ENCODE data around the gene NUDT21. TPM values are rescaled to one million over a fixed set of nuclear protein-coding genes. Genes with fewer than 3 reads are reported as not detected.

NUDT21 gene
- total and polyA plus RNA-seq, 2 of the 8 experiments (the other 6 are each of a cell fraction or from before 2014, with no cell fraction given): 78.1 to 277 TPM

- FAIRE-seq: no peak
- Histone ChIP-seq H3K18ac (ENCODE audit: extremely low read depth, low read length) (no peak overlapping the region), H3K23ac (ENCODE audit: insufficient read length) (no peak overlapping the region), H2BK12ac (ENCODE audit: low read depth, low read length) (no peak overlapping the region), H3K23me2 (ENCODE audit: low read depth, low read length) (no peaks in the 10 kb centered on the region), H4K20me1 (replicated peaks in 1 of 2; ENCODE audit: control insufficient read depth in 1 of 2, insufficient read depth in 2 of 2, low read length in 2 of 2) (peaks cover 0 to 4% of the 10 kb centered on the region in 2 experiments), H3K36me3 (ENCODE audit: control insufficient read depth in 2 of 4, insufficient read depth in 4 of 4, low read length in 3 of 4) (peaks cover 27 to 87% (median 72%) of the 10 kb centered on the region in 4 experiments), H2BK120ac (replicated peaks; ENCODE audit: low read depth, low read length) (no peak overlapping the region), H3K4ac (replicated peaks; ENCODE audit: insufficient read length, low read depth, low read length) (no peak overlapping the region), H2BK5ac (ENCODE audit: low read depth, low read length) (no peak overlapping the region), H3K9ac (replicated peaks in 1 of 4; ENCODE audit: extremely low read depth in 1 of 4, low read depth in 3 of 4, low read length in 3 of 4) (no peak overlapping the region), H3K79me1 (ENCODE audit: low read depth, low read length) (no peaks in the 10 kb centered on the region), H2AK5ac (ENCODE audit: low read depth, low read length) (no peak overlapping the region), H3K4me2 (ENCODE audit: insufficient read depth in 1 of 2, low read depth in 2 of 2, low read length in 2 of 2) (no peak overlapping the region), H3K14ac (ENCODE audit: insufficient read length) (no peak overlapping the region), H3K79me2 (ENCODE audit: control insufficient read depth in 1 of 2, insufficient read depth in 2 of 2, low read length in 2 of 2) (no peaks in the 10 kb centered on the region), H4K91ac (replicated peaks; ENCODE audit: insufficient read length, low read length) (no peak overlapping the region), H3K4me1 (replicated peaks in 1 of 4; ENCODE audit: control insufficient read depth in 3 of 4, insufficient read depth in 4 of 4, low read length in 3 of 4) (no peaks in the 10 kb centered on the region), H4K5ac (ENCODE audit: insufficient read length, low read depth, low read length) (no peak overlapping the region), H3K27me3 (replicated peaks in 1 of 4; ENCODE audit: control insufficient read depth in 3 of 4, extremely low read depth in 1 of 4, insufficient read depth in 3 of 4, low read length in 3 of 4) (no peaks in the 10 kb centered on the region), H3K56ac (replicated peaks; ENCODE audit: insufficient read length, low read depth, low read length) (no peak overlapping the region), H2BK20ac (ENCODE audit: low read length) (no peak overlapping the region), H3K27ac (ENCODE audit: low read depth, low read length) (no peak overlapping the region), H3K9me3 (ENCODE audit: insufficient read depth in 2 of 2, low read depth in 1 of 2, low read length in 1 of 2) (no peaks in the 10 kb centered on the region), H4K8ac (ENCODE audit: extremely low read depth, insufficient read depth, low read length) (no peak overlapping the region), H2BK15ac (ENCODE audit: low read length) (no peak overlapping the region), H3K4me3 (ENCODE audit: extremely low read depth in 1 of 4, insufficient read depth in 2 of 4, low read depth in 3 of 4, low read length in 4 of 4) (no peak overlapping the region), H2AFZ (ENCODE audit: low read length) (no peak overlapping the region)
- TF ChIP-seq SIRT6 (IDR thresholded peaks at IDR 0.05; ENCODE audit: low read length): no peak
- no peak for TF ChIP-seq POLR2AphosphoS5 (IDR thresholded peaks at IDR 0.05; ENCODE audit: low read depth, low read length)
- no peak for TF ChIP-seq BRCA1 (IDR thresholded peaks at IDR 0.05; ENCODE audit: low read depth, low read length)
- TF ChIP-seq CREB1 (IDR thresholded peaks at IDR 0.05): no peak
- 94% methylated on average over 3 of the region's 3 CpGs; no CpG with 5 or more reads in 1 of the 2 experiments for WGBS, 2 experiments (ENCODE audit: extremely low coverage in 1 of 2, insufficient coverage in 1 of 2, insufficient read length in 1 of 2, insufficient replicate concordance in 2 of 2, low coverage in 1 of 2, low lambda C conversion rate in 2 of 2, missing lambda C conversion rate in 1 of 2)
- CTCF ChIA-PET (ENCODE audit: partially characterized antibody): interaction anchor here (0.6 to 1.3 kb wide), 3 partner anchors 21 to 226 kb away, joined by 3 to 4 read pairs (median 3); no protein-coding TSS in a partner anchor
- POLR2A ChIA-PET (ENCODE audit: partially characterized antibody): interaction anchor here (1.5 to 2.2 kb wide), 2 partner anchors 9 kb away, joined by 5 to 9 read pairs; no protein-coding TSS in a partner anchor
- no peak for DNase-seq (ENCODE audit: low read depth in 1 of 2, low spot score in 2 of 2)
Measured at GRCh38 chr16:56470232-56470631, 19.1 kb upstream of the NUDT21 start.

Measured in H1 (cell line).